HEK293 (cell line): ENCODE data around the gene GMPS.

Experiments
- KLF1 ChIP-seq: fragments of 450-650 bp; formaldehyde crosslinking; IDR thresholded peaks from 2 replicates; pipeline ENCODE4 v1.5.1; 2016; ENCODE audit warnings: missing biosample characterization, missing genetic modification characterization
- ZNF146 ChIP-seq: fragments of 450-650 bp; formaldehyde crosslinking; IDR thresholded peaks from 2 replicates; pipeline ENCODE4 v1.5.1; 2016; ENCODE audit warnings: missing biosample characterization, missing genetic modification characterization
- ZNF24 ChIP-seq: fragments of 450-650 bp; formaldehyde crosslinking; IDR thresholded peaks from 2 replicates; pipeline ENCODE4 v1.5.1; 2016; ENCODE audit warnings: missing biosample characterization, missing genetic modification characterization
- ZNF398 ChIP-seq: fragments of 450-650 bp; formaldehyde crosslinking; IDR thresholded peaks from 2 replicates; pipeline ENCODE4 v1.5.1; 2017; ENCODE audit warnings: missing biosample characterization, missing genetic modification characterization
- ZNF621 ChIP-seq: fragments of 450-650 bp; formaldehyde crosslinking; IDR thresholded peaks from 2 replicates; pipeline ENCODE4 v1.5.1; 2017; ENCODE audit warnings: missing biosample characterization, missing genetic modification characterization
- ZNF664 ChIP-seq: fragments of 450-650 bp; formaldehyde crosslinking; IDR thresholded peaks from 2 replicates; pipeline ENCODE4 v1.5.1; 2016; ENCODE audit warnings: missing biosample characterization, missing genetic modification characterization
- ZNF704 ChIP-seq: fragments of 450-650 bp; formaldehyde crosslinking; IDR thresholded peaks from 2 replicates; pipeline ENCODE4 v1.5.1; 2016; ENCODE audit warnings: missing biosample characterization, missing genetic modification characterization
- TF ChIP-seq, protein P1 (sequence below): fragments of 450-650 bp; formaldehyde crosslinking; IDR thresholded peaks from 2 replicates; pipeline ENCODE4 v1.5.1; 2016; ENCODE audit warnings: missing biosample characterization, missing genetic modification characterization
- TF ChIP-seq, protein P2 (sequence below): fragments of 450-650 bp; formaldehyde crosslinking; IDR thresholded peaks from 2 replicates; pipeline ENCODE4 v1.5.1; 2016; ENCODE audit warnings: missing biosample characterization, missing genetic modification characterization

DNA sequence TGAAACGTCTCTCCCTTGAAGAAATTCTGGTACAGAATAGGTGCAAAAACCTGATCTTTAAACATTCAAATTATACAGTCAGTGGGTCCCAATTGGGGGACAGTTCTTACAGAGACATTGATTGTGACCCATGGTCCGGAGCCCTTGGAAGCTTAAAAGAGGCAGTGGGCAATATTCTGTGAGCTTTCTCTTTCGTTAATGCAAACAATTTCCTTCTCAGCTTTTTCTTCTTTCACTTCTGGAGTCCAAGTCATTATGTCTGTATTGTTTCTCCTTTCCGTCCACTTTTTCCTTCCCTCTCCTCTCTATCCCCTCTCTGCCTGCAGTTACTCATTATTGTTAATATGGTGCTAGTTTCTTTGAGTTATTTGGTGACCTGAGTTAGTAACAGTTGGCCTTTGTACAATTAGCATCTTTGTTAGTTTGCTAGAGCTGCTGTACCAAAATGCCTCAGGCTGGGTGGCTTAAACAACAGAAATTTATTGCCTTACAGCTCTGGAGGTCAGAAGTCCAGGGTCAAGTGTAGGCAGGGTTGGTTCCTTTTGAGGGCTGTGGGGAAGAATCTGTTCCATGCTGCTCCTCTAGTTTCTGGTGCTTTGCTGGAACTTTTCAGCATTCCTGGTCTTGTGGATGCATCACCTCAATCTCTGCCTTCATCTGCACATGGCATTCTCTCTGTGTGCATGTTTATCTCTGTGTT is 102.6 kb downstream of the GMPS start:
- no peak for TF ChIP-seq ZNF621 (tag by site-specific recombination)
- TF ChIP-seq, protein P1, sequence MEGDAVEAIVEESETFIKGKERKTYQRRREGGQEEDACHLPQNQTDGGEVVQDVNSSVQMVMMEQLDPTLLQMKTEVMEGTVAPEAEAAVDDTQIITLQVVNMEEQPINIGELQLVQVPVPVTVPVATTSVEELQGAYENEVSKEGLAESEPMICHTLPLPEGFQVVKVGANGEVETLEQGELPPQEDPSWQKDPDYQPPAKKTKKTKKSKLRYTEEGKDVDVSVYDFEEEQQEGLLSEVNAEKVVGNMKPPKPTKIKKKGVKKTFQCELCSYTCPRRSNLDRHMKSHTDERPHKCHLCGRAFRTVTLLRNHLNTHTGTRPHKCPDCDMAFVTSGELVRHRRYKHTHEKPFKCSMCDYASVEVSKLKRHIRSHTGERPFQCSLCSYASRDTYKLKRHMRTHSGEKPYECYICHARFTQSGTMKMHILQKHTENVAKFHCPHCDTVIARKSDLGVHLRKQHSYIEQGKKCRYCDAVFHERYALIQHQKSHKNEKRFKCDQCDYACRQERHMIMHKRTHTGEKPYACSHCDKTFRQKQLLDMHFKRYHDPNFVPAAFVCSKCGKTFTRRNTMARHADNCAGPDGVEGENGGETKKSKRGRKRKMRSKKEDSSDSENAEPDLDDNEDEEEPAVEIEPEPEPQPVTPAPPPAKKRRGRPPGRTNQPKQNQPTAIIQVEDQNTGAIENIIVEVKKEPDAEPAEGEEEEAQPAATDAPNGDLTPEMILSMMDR (tag by site-specific recombination), result no peak
- TF ChIP-seq ZNF24 (tag by site-specific recombination), result no peak
- TF ChIP-seq, protein P2, sequence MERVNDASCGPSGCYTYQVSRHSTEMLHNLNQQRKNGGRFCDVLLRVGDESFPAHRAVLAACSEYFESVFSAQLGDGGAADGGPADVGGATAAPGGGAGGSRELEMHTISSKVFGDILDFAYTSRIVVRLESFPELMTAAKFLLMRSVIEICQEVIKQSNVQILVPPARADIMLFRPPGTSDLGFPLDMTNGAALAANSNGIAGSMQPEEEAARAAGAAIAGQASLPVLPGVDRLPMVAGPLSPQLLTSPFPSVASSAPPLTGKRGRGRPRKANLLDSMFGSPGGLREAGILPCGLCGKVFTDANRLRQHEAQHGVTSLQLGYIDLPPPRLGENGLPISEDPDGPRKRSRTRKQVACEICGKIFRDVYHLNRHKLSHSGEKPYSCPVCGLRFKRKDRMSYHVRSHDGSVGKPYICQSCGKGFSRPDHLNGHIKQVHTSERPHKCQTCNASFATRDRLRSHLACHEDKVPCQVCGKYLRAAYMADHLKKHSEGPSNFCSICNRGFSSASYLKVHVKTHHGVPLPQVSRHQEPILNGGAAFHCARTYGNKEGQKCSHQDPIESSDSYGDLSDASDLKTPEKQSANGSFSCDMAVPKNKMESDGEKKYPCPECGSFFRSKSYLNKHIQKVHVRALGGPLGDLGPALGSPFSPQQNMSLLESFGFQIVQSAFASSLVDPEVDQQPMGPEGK (tag by site-specific recombination), result no peak
- no peak for TF ChIP-seq KLF1
- TF ChIP-seq ZNF704 (tag by site-specific recombination), result no peak
- TF ChIP-seq ZNF146 (tag by site-specific recombination), result no peak
- no peak for TF ChIP-seq ZNF664 (tag by site-specific recombination)
- TF ChIP-seq ZNF398 (tag by site-specific recombination), result no peak
